SK-N-MC (cell line): ENCODE results near the gene PGAP1.
"Not testable (repeated sequence)": the region's sequence is repeated elsewhere in the genome, so short reads cannot be mapped to it uniquely, and the experiment has no call there.

ENCODE experiments used
- DNase-seq: peaks from one replicate; pipeline ENCODE4 v3.0.0-alpha.2; 2011; ENCODE audit warnings: low read depth, low spot score
- H3K27ac ChIP-seq: fragments of 200-600 bp; sonication (generic); 2 replicates; pipeline ENCODE4 v1.5.1; 2016; ENCODE audit warnings: mixed run types
- H3K36me3 ChIP-seq: fragments of 200-600 bp; sonication (generic); 2 replicates; pipeline ENCODE4 v1.6.1; 2017; ENCODE audit warnings: antibody characterized with exemption, low read length, mixed read lengths; ENCODE audit not compliant: insufficient read depth
- H3K4me3 ChIP-seq: fragments of 200-600 bp; sonication (generic); 2 replicates; pipeline ENCODE4 v1.5.1; 2016
- H3K9ac ChIP-seq: fragments of 200-600 bp; sonication (generic); 2 replicates; pipeline ENCODE4 v1.8.0; 2017; ENCODE audit warnings: mixed run types, mixed read lengths; ENCODE audit not compliant: insufficient read length
- H3K9me3 ChIP-seq: fragments of 200-600 bp; sonication (generic); 2 replicates; pipeline ENCODE4 v1.6.1; 2017; ENCODE audit warnings: low read depth, mild to moderate bottlenecking, antibody characterized with exemption, low read length, moderate library complexity, mixed read lengths
- EZH2 ChIP-seq: fragments of 200-600 bp; sonication (generic); IDR thresholded peaks from one replicate; pipeline ENCODE4 v1.6.1; 2017; ENCODE audit warnings: antibody characterized with exemption
- FOXP2 ChIP-seq: optimal IDR thresholded peaks from 2 replicates; pipeline ENCODE3; 2011; ENCODE audit warnings: mild to moderate bottlenecking, moderate library complexity; ENCODE audit not compliant: insufficient read depth; ENCODE audit errors: extremely low read length, control extremely low read depth
- POLR2AphosphoS5 ChIP-seq: IDR thresholded peaks from 2 replicates; pipeline ENCODE4 v1.6.1; 2012; ENCODE audit warnings: mild to moderate bottlenecking, low read depth, low read length, borderline replicate concordance

PGAP1 gene

DNA sequence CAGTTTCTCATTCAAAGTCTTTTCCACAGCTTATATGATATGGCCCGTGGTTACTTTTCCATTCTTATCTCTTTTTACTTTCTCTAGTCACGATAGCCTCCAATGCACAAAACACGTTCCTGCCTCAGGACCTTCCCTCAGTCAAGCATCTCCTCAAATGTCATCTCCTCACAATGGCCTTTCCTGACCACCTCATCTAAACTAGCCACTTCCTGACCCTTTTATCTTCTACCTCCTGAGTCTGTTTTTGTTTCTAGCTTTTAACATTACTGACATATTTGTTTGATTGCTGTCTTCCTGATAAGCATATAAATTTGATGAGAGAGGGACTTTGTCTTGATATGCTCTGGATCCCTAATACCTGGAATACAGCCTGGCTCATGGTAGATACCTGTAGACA, 7.6 kb downstream of the PGAP1 start:
- Histone ChIP-seq H3K9me3 (peaks cover 7% of the 10 kb centered on the region), H3K9ac (no peak overlapping the region), H3K4me3 (no peak overlapping the region), H3K36me3 (peaks cover 71% of the 10 kb centered on the region), H3K27ac (no peak overlapping the region)
- TF ChIP-seq EZH2 = no peak
- TF ChIP-seq FOXP2 = no peak
- TF ChIP-seq POLR2AphosphoS5 = no peak
- DNase-seq = no peak

DNA sequence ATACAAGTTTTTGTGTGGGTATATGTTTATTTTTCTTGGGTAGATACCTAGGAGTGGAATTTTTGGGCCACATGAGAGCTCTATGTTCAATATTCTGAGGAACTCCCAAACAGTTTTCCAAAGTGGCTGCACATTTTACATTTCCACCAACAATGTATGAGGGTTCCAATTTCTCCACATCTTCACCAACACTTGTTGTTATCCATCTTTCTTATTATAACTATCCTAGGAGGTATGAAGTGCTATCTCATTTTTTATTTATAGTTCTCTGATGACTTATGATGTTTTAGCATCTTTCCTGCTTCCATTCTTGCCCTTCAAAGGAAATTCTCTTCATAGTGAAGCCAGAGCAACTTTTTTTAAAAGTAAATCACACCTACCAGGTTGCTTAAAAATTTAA, 8.7 kb downstream of the PGAP1 start:
- no peak overlapping the region for H3K4me3 ChIP-seq
- TF ChIP-seq FOXP2 (no peak), EZH2 (no peak), POLR2AphosphoS5 (no peak)
- no peak for DNase-seq
- peaks cover 7% of the 10 kb centered on the region for H3K9me3 ChIP-seq
- peaks cover 82% of the 10 kb centered on the region for H3K36me3 ChIP-seq
- H3K9ac ChIP-seq = no peak overlapping the region
- H3K27ac ChIP-seq = no peak overlapping the region

DNA sequence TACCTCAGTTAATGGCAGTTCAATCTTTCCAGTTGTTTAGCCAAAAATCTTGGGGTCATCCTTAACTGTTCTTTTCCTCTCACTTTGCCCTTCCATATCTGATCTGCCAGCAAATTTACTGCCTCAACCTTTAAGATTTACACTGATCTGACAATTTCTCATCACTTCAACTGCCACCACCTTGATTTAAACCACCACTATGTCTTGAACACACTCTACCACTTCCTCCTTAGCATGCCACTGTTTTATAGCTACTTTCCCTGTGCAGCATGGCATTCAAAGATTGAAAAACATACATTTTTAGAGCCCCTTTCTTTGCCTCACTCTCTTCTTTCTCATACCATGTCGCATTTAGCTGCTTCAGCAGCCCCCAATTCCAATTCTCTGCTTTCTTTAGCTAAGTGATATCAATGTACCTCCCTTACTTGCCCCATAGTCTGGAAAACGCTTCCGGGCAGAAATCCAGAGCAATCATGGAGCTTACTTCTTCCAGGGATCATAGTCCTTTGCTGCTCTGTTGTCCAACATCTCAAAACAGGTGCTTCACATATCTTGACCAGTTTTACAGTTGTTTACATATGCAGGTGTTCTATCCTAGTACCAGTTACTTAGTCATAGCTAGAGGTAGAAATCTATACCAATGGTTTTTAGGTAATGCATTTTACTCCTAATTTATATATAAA, 10.9 kb downstream of the PGAP1 start:
- H3K27ac ChIP-seq = no peak overlapping the region
- H3K9ac ChIP-seq = no peak overlapping the region
- no peak overlapping the region for H3K4me3 ChIP-seq
- TF ChIP-seq FOXP2 (no peak), EZH2 (no peak), POLR2AphosphoS5 (no peak)
- no peak for DNase-seq
- H3K36me3 ChIP-seq = peaks cover 88% of the 10 kb centered on the region
- H3K9me3 ChIP-seq = peaks cover 7% of the 10 kb centered on the region

- DNase-seq = no peak
- Histone ChIP-seq H3K36me3 (peaks cover 81% of the 10 kb centered on the region), H3K4me3 (no peak overlapping the region), H3K9me3 (peaks cover 7% of the 10 kb centered on the region), H3K9ac (no peak overlapping the region), H3K27ac (no peak overlapping the region)
- TF ChIP-seq FOXP2 (no peak), POLR2AphosphoS5 (no peak), EZH2 (no peak)
These were observed 11.5 kb downstream of the PGAP1 start for GRCh38 chr2:196914867-196915460.

DNA sequence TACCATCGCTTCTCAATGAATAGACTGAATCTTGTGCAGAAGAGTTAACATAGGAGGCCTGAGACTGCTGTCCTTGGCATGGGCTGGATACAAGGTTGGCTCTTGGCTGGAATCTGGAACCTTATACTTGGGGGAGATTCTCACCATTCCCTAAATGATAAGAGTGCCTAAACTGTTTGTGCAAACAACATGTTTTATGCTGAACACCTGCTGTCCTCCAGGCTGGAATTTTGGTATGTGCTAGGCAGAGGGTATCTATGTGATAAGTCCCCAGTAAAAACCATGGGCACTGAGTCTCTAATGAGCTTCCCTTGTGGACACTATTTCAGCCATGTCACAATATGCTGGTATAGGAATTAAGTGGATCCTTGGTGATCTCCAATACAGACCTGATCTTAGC, 12.8 kb downstream of the PGAP1 start:
- TF ChIP-seq POLR2AphosphoS5 = no peak
- no peak for TF ChIP-seq FOXP2
- no peak for TF ChIP-seq EZH2
- Histone ChIP-seq H3K27ac (peak overlapping the region; percentile 11; the same call in 1 of the 2 replicates), H3K9ac (no peak overlapping the region), H3K36me3 (peaks cover 68% of the 10 kb centered on the region), H3K4me3 (no peak overlapping the region), H3K9me3 (peaks cover 6% of the 10 kb centered on the region)
- no peak for DNase-seq

DNA sequence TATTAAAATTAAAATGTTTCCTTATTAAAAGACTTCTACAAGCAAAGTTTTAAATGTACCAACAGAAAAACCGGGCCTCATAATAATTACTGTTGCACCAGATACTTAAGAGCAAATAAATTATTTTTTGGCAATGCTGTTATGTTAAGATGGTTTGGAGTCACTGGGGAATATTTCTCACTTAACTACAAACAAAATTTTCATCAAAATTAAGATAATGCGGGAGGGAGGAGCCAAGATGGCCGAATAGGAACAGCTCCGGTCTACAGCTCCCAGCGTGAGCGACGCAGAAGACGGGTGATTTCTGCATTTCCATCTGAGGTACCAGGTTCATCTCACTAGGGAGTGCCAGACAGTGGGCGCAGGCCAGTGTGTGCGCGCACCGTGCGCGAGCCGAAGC, 21.1 kb downstream of the PGAP1 start:
- not testable (repeated sequence) for H3K4me3 ChIP-seq, H3K27ac ChIP-seq, H3K9me3 ChIP-seq, H3K9ac ChIP-seq, DNase-seq
- peaks cover 29% of the 10 kb centered on the region for H3K36me3 ChIP-seq

DNA sequence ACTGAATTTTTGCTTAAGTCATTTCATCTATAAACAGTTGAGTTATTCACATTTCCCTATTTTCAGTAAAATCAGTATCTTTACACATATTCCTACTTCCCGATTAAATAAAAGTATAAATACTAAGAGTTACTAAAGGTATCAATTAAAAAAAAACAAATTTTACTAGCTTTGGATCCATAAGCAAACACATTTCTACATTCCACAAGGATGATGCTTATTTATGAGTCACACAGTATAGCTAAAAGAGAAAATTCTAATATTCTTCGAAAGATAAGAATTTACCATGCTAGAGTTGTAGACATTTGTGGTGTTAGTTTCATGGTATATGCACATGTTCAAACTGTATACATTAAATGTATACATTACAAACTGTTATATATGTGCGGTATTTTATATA, 23.7 kb downstream of the PGAP1 start:
- peaks cover 41% of the 10 kb centered on the region for H3K36me3 ChIP-seq
- H3K9me3 ChIP-seq = no peaks in the 10 kb centered on the region
- no peak overlapping the region for H3K9ac ChIP-seq
- H3K4me3 ChIP-seq = no peak overlapping the region
- H3K27ac ChIP-seq = no peak overlapping the region
- DNase-seq = no peak
- no peak for TF ChIP-seq EZH2

GRCh38 chr2:196900843-196901242, 25.7 kb downstream of the PGAP1 start:
- Histone ChIP-seq H3K9me3 (no peaks in the 10 kb centered on the region), H3K36me3 (peaks cover 59% of the 10 kb centered on the region), H3K27ac (no peak overlapping the region), H3K9ac (no peak overlapping the region), H3K4me3 (no peak overlapping the region)
- TF ChIP-seq EZH2 (no peak), POLR2AphosphoS5 (no peak), FOXP2 (no peak)
- no peak for DNase-seq

GRCh38 chr2:196899976-196900375, 26.5 kb downstream of the PGAP1 start:
- DNase-seq = no peak
- TF ChIP-seq FOXP2 (no peak), POLR2AphosphoS5 (no peak), EZH2 (no peak)
- H3K36me3 ChIP-seq = peaks cover 67% of the 10 kb centered on the region
- no peak overlapping the region for H3K27ac ChIP-seq
- no peaks in the 10 kb centered on the region for H3K9me3 ChIP-seq
- no peak overlapping the region for H3K9ac ChIP-seq
- H3K4me3 ChIP-seq = no peak overlapping the region
